ENCODE data around the gene ARHGAP19.

DNA sequence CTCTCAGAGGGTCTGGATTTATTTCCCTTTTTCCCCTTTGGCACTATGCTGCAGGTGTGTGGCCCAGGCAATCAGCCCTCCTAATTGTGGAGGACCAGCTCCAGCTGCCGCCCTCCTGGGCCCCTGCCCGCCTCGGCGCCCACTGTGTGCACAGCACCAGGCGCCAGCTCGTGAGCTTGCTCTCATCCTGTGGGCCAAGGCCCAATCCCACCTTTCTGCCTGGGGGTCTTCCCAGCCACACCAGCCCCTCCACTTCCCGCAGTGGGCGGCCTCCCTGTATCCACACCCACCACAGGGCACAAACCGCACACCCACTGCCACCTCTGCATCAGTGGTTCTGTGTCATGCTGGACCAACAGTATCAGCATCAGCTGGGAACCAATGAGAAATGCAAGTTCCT is 81.2 kb downstream of the ARHGAP19 start:
- TF ChIP-seq, protein P1, sequence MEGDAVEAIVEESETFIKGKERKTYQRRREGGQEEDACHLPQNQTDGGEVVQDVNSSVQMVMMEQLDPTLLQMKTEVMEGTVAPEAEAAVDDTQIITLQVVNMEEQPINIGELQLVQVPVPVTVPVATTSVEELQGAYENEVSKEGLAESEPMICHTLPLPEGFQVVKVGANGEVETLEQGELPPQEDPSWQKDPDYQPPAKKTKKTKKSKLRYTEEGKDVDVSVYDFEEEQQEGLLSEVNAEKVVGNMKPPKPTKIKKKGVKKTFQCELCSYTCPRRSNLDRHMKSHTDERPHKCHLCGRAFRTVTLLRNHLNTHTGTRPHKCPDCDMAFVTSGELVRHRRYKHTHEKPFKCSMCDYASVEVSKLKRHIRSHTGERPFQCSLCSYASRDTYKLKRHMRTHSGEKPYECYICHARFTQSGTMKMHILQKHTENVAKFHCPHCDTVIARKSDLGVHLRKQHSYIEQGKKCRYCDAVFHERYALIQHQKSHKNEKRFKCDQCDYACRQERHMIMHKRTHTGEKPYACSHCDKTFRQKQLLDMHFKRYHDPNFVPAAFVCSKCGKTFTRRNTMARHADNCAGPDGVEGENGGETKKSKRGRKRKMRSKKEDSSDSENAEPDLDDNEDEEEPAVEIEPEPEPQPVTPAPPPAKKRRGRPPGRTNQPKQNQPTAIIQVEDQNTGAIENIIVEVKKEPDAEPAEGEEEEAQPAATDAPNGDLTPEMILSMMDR (IDR thresholded peaks at IDR 0.05; ENCODE audit: low read length): no peak
- TF ChIP-seq EZH2 (IDR thresholded peaks at IDR 0.05; ENCODE audit: borderline replicate concordance, low read length): no peak
